ENCODE results near the gene ZBTB40. TPM values are rescaled to one million over a fixed set of nuclear protein-coding genes. Genes with fewer than 3 reads are reported as not detected.

The ZBTB40 gene
- total RNA-seq, 1 donor from 2014 or later: 15.3 TPM

GRCh38 chr1:22471078-22471477 is 19.4 kb downstream of the ZBTB40 start:
- no peaks in the 10 kb centered on the region for H3K36me3 ChIP-seq (ENCODE audit: insufficient read depth, low read length)
- H4K20me1 ChIP-seq (ENCODE audit: insufficient read depth, low read length): peaks cover 84% of the 10 kb centered on the region
- FAIRE-seq (no peak), DNase-seq (ENCODE audit: low read depth) (peak; percentile 64)
- no peaks in the 10 kb centered on the region for H3K9me3 ChIP-seq (ENCODE audit: insufficient read depth, low read depth, low read length)
- Mint-ChIP-seq H3K27ac (ENCODE audit: unreplicated experiment) (no peak overlapping the region), H3K4me1 (ENCODE audit: low read depth, unreplicated experiment) (peaks cover 10% of the 10 kb centered on the region), H3K9me3 (ENCODE audit: unreplicated experiment) (no peaks in the 10 kb centered on the region), H3K27me3 (ENCODE audit: low read depth, unreplicated experiment) (no peaks in the 10 kb centered on the region), H3K36me3 (ENCODE audit: low read depth, unreplicated experiment) (peaks cover 1% of the 10 kb centered on the region), H3K4me3 (ENCODE audit: unreplicated experiment) (no peak overlapping the region)
- TF ChIP-seq CTCF (IDR thresholded peaks at IDR 0.05; ENCODE audit: insufficient read depth, low read depth, low read length) (no peak), EZH2 (IDR thresholded peaks at IDR 0.05; ENCODE audit: insufficient read depth, low read length) (no peak)
- peaks cover 58% of the 10 kb centered on the region for H3K79me2 ChIP-seq (ENCODE audit: insufficient read depth, low read length)
- H3K27ac ChIP-seq (ENCODE audit: low read depth, low read length): no peak overlapping the region
- no peak overlapping the region for H3K4me3 ChIP-seq (ENCODE audit: insufficient read depth, low read depth, low read length)
- no peak overlapping the region for H3K9ac ChIP-seq (ENCODE audit: low read length)
- H3K27me3 ChIP-seq (ENCODE audit: insufficient read depth, low read length): no peaks in the 10 kb centered on the region
- no peak overlapping the region for H3K4me2 ChIP-seq (ENCODE audit: low read length)
- H2AFZ ChIP-seq (ENCODE audit: low read depth, low read length): no peak overlapping the region
- H3K4me1 ChIP-seq (ENCODE audit: insufficient read depth, low read length): no peaks in the 10 kb centered on the region

GRCh38 chr1:22471610-22472009 is 20.0 kb downstream of the ZBTB40 start:
- Histone ChIP-seq H4K20me1 (ENCODE audit: insufficient read depth, low read length) (peaks cover 78% of the 10 kb centered on the region), H3K27me3 (ENCODE audit: insufficient read depth, low read length) (no peaks in the 10 kb centered on the region), H3K4me2 (ENCODE audit: low read length) (no peak overlapping the region), H2AFZ (ENCODE audit: low read depth, low read length) (no peak overlapping the region), H3K79me2 (ENCODE audit: insufficient read depth, low read length) (peaks cover 53% of the 10 kb centered on the region), H3K4me1 (ENCODE audit: insufficient read depth, low read length) (no peaks in the 10 kb centered on the region), H3K4me3 (ENCODE audit: insufficient read depth, low read depth, low read length) (no peak overlapping the region), H3K9me3 (ENCODE audit: insufficient read depth, low read depth, low read length) (no peaks in the 10 kb centered on the region), H3K9ac (ENCODE audit: low read length) (no peak overlapping the region), H3K27ac (ENCODE audit: low read depth, low read length) (no peak overlapping the region), H3K36me3 (ENCODE audit: insufficient read depth, low read length) (no peaks in the 10 kb centered on the region)
- Mint-ChIP-seq H3K27ac (ENCODE audit: unreplicated experiment) (no peak overlapping the region), H3K9me3 (ENCODE audit: unreplicated experiment) (no peaks in the 10 kb centered on the region), H3K4me1 (ENCODE audit: low read depth, unreplicated experiment) (peaks cover 10% of the 10 kb centered on the region), H3K27me3 (ENCODE audit: low read depth, unreplicated experiment) (no peaks in the 10 kb centered on the region), H3K4me3 (ENCODE audit: unreplicated experiment) (no peak overlapping the region), H3K36me3 (ENCODE audit: low read depth, unreplicated experiment) (peaks cover 1% of the 10 kb centered on the region)
- no peak for DNase-seq (ENCODE audit: low read depth)
- FAIRE-seq: no peak
- TF ChIP-seq CTCF (IDR thresholded peaks at IDR 0.05; ENCODE audit: insufficient read depth, low read depth, low read length): no peak
- no peak for TF ChIP-seq EZH2 (IDR thresholded peaks at IDR 0.05; ENCODE audit: insufficient read depth, low read length)

- TF ChIP-seq EZH2 (IDR thresholded peaks at IDR 0.05; ENCODE audit: insufficient read depth, low read length): no peak
- TF ChIP-seq CTCF (IDR thresholded peaks at IDR 0.05; ENCODE audit: insufficient read depth, low read depth, low read length): no peak
- Mint-ChIP-seq H3K4me3 (ENCODE audit: unreplicated experiment) (no peak overlapping the region), H3K9me3 (ENCODE audit: unreplicated experiment) (no peaks in the 10 kb centered on the region), H3K27ac (ENCODE audit: unreplicated experiment) (no peak overlapping the region), H3K36me3 (ENCODE audit: low read depth, unreplicated experiment) (peaks cover 1% of the 10 kb centered on the region), H3K4me1 (ENCODE audit: low read depth, unreplicated experiment) (peaks cover 10% of the 10 kb centered on the region), H3K27me3 (ENCODE audit: low read depth, unreplicated experiment) (no peaks in the 10 kb centered on the region)
- Histone ChIP-seq H3K9ac (ENCODE audit: low read length) (no peak overlapping the region), H4K20me1 (ENCODE audit: insufficient read depth, low read length) (peaks cover 74% of the 10 kb centered on the region), H3K27ac (ENCODE audit: low read depth, low read length) (no peak overlapping the region), H2AFZ (ENCODE audit: low read depth, low read length) (no peak overlapping the region), H3K27me3 (ENCODE audit: insufficient read depth, low read length) (no peaks in the 10 kb centered on the region), H3K4me2 (ENCODE audit: low read length) (no peak overlapping the region), H3K4me1 (ENCODE audit: insufficient read depth, low read length) (no peaks in the 10 kb centered on the region), H3K79me2 (ENCODE audit: insufficient read depth, low read length) (peaks cover 49% of the 10 kb centered on the region), H3K4me3 (ENCODE audit: insufficient read depth, low read depth, low read length) (no peak overlapping the region), H3K9me3 (ENCODE audit: insufficient read depth, low read depth, low read length) (no peaks in the 10 kb centered on the region), H3K36me3 (ENCODE audit: insufficient read depth, low read length) (no peaks in the 10 kb centered on the region)
- DNase-seq (ENCODE audit: low read depth) (no peak), FAIRE-seq (no peak)
Measured at GRCh38 chr1:22472596-22472995, 20.9 kb downstream of the ZBTB40 start.

Measured in astrocyte (in vitro differentiated cells and primary cell).